ENCODE results near the gene ALKBH3.

The ALKBH3 gene

GRCh38 chr11:43923406-43924111, 42.9 kb downstream of the ALKBH3 start:
- ATAC-seq: peak; percentile 30
- TF ChIP-seq TOX (CRISPR knock-in tag; IDR thresholded peaks at IDR 0.05; ENCODE audit: borderline replicate concordance): no peak
- TF ChIP-seq PATZ1 (CRISPR knock-in tag; IDR thresholded peaks at IDR 0.05; ENCODE audit: borderline replicate concordance): no peak
- 0 out of 2 replicates have a peak, but pooled peaks have one; percentile 14 for TF ChIP-seq ZNF70 (CRISPR knock-in tag; IDR thresholded peaks at IDR 0.05)
- 0 out of 2 replicates have a peak, but pooled peaks have one; percentile 25 for TF ChIP-seq SNAI2 (CRISPR knock-in tag; IDR thresholded peaks at IDR 0.05)
- TF ChIP-seq ZFP3 (CRISPR knock-in tag; IDR thresholded peaks at IDR 0.05): peak; percentile 62; the same call in 1 of the 2 replicates
- no peak for TF ChIP-seq ARNTL (CRISPR knock-in tag; IDR thresholded peaks at IDR 0.05; ENCODE audit: borderline replicate concordance, low read depth)
- no peak for TF ChIP-seq CSDC2 (CRISPR knock-in tag; IDR thresholded peaks at IDR 0.05)
- peak; percentile 57 for TF ChIP-seq TSHZ2 (CRISPR knock-in tag; IDR thresholded peaks at IDR 0.05)

- TF ChIP-seq ZNF70 (CRISPR knock-in tag; IDR thresholded peaks at IDR 0.05) (0 out of 2 replicates have a peak, but pooled peaks have one; percentile 2), TSHZ2 (CRISPR knock-in tag; IDR thresholded peaks at IDR 0.05) (peak; percentile 24; the same call in 1 of the 2 replicates), SNAI2 (CRISPR knock-in tag; IDR thresholded peaks at IDR 0.05) (no peak), BACH2 (CRISPR knock-in tag; IDR thresholded peaks at IDR 0.05; ENCODE audit: borderline replicate concordance) (no peak), CSRNP3 (CRISPR knock-in tag; IDR thresholded peaks at IDR 0.05) (no peak), RARB (CRISPR knock-in tag; IDR thresholded peaks at IDR 0.05) (no peak)
- TF ChIP-seq, protein P1, sequence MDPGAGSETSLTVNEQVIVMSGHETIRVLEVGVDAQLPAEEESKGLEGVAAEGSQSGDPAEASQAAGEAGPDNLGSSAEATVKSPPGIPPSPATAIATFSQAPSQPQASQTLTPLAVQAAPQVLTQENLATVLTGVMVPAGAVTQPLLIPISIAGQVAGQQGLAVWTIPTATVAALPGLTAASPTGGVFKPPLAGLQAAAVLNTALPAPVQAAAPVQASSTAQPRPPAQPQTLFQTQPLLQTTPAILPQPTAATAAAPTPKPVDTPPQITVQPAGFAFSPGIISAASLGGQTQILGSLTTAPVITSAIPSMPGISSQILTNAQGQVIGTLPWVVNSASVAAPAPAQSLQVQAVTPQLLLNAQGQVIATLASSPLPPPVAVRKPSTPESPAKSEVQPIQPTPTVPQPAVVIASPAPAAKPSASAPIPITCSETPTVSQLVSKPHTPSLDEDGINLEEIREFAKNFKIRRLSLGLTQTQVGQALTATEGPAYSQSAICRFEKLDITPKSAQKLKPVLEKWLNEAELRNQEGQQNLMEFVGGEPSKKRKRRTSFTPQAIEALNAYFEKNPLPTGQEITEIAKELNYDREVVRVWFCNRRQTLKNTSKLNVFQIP (CRISPR knock-in tag; IDR thresholded peaks at IDR 0.05; ENCODE audit: borderline replicate concordance, low read depth): no peak
- no peak; the same call in 2 of the 3 replicates for ATAC-seq
Measured at GRCh38 chr11:43924112-43924855, 43.7 kb downstream of the ALKBH3 start.

DNA sequence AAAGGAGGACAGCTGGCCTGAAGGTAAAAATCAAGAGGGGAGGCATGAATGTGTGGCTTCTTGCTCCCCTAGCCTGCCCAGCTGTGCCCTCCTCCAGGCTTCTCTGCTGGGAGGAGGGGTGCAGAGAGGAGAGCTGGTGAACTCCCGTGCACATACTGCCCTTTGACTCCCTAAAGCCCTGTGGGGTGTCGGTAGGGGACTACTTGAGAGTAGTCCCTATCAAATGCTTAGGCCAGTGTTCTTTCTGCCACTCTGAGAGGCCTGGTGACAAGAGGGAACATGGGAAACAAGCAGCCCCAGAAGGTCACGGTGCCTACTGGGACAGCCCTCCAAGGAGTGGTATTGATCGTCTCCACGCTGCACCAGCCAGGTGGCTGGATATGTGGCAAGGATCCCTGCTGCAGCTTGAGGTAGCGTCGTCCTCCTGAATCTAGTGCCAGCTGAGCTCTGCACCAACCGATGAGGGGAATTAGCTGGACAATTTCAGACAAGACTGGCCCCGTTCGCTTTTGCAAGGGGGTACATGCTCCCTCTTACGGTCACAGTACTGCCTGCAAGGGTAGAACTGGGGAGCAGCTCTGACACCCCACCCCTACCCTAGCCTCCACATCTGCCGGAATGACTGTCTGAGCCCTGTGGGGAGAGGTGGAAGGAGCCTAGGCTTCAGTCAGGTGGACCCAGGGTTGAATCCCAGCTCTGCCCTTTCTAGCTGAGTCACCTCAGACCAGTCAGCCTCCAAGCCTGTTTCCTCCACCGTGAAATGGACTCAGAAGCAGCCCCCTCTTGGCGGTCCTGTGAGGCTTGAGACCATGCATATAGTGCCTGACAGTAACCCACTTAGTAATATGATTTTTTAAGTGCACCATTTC, 44.7 kb downstream of the ALKBH3 start:
- peak; percentile 9; the same call in 1 of the 3 replicates for ATAC-seq
- TF ChIP-seq TSHZ2 (CRISPR knock-in tag; IDR thresholded peaks at IDR 0.05): no peak

All from SK-N-SH treated with all-trans-retinoic acid at 6 μM for 48 hours (cell line).